ENCODE measurements around the gene MID1IP1. TPM values are rescaled to one million over a fixed set of nuclear protein-coding genes. Genes with fewer than 3 reads are reported as not detected.

Gene MID1IP1
- total RNA-seq, 1 donor from 2014 or later, result 32.7 TPM

GRCh38 chrX:38831949-38832348 is 30.7 kb downstream of the MID1IP1 start:
- Mint-ChIP-seq H3K27ac (ENCODE audit: unreplicated experiment) (no peak overlapping the region), H3K4me1 (ENCODE audit: low read depth) (no peaks in the 10 kb centered on the region), H3K9me3 (ENCODE audit: low read depth) (peaks cover 20% of the 10 kb centered on the region), H3K27me3 (ENCODE audit: low read depth) (no peaks in the 10 kb centered on the region), H3K4me3 (ENCODE audit: unreplicated experiment) (no peak overlapping the region), H3K36me3 (ENCODE audit: low read depth) (no peaks in the 10 kb centered on the region)
- DNase-seq (ENCODE audit: low spot score), result no peak
- no peak for TF ChIP-seq CTCF (IDR thresholded peaks at IDR 0.05)

- DNase-seq (ENCODE audit: low spot score), result no peak
Observed at GRCh38 chrX:38837389-38837788, 36.1 kb downstream of the MID1IP1 start.

GRCh38 chrX:38839277-38839676 is 38.0 kb downstream of the MID1IP1 start:
- no peaks in the 10 kb centered on the region for H3K36me3 Mint-ChIP-seq (ENCODE audit: low read depth)
- H3K4me1 Mint-ChIP-seq (ENCODE audit: low read depth), result no peaks in the 10 kb centered on the region
- no peak overlapping the region for H3K27ac Mint-ChIP-seq (ENCODE audit: unreplicated experiment)
- peaks cover 7% of the 10 kb centered on the region for H3K9me3 Mint-ChIP-seq (ENCODE audit: low read depth)
- no peaks in the 10 kb centered on the region for H3K27me3 Mint-ChIP-seq (ENCODE audit: low read depth)
- DNase-seq (ENCODE audit: low spot score), result no peak
- TF ChIP-seq CTCF (IDR thresholded peaks at IDR 0.05), result no peak
- H3K4me3 Mint-ChIP-seq (ENCODE audit: unreplicated experiment), result no peak overlapping the region

More at GRCh38 chrX:38837389-38837788, 36.1 kb downstream of the MID1IP1 start:
- no peak overlapping the region for H3K27ac Mint-ChIP-seq (ENCODE audit: unreplicated experiment)
- no peak overlapping the region for H3K4me3 Mint-ChIP-seq (ENCODE audit: unreplicated experiment)
- no peaks in the 10 kb centered on the region for H3K27me3 Mint-ChIP-seq (ENCODE audit: low read depth)
- peaks cover 11% of the 10 kb centered on the region for H3K9me3 Mint-ChIP-seq (ENCODE audit: low read depth)
- no peak for TF ChIP-seq CTCF (IDR thresholded peaks at IDR 0.05)
- H3K4me1 Mint-ChIP-seq (ENCODE audit: low read depth), result no peaks in the 10 kb centered on the region
- no peaks in the 10 kb centered on the region for H3K36me3 Mint-ChIP-seq (ENCODE audit: low read depth)

- no peaks in the 10 kb centered on the region for H3K4me1 Mint-ChIP-seq (ENCODE audit: low read depth)
- H3K36me3 Mint-ChIP-seq (ENCODE audit: low read depth), result no peaks in the 10 kb centered on the region
- no peak overlapping the region for H3K4me3 Mint-ChIP-seq (ENCODE audit: unreplicated experiment)
- H3K9me3 Mint-ChIP-seq (ENCODE audit: low read depth), result peaks cover 4% of the 10 kb centered on the region
- no peak for DNase-seq (ENCODE audit: low spot score)
- H3K27ac Mint-ChIP-seq (ENCODE audit: unreplicated experiment), result no peak overlapping the region
- no peak for TF ChIP-seq CTCF (IDR thresholded peaks at IDR 0.05)
- H3K27me3 Mint-ChIP-seq (ENCODE audit: low read depth), result no peaks in the 10 kb centered on the region
Observed at GRCh38 chrX:38839944-38840343, 38.7 kb downstream of the MID1IP1 start.

GRCh38 chrX:38841750-38842149 is 40.5 kb downstream of the MID1IP1 start:
- H3K27me3 Mint-ChIP-seq (ENCODE audit: low read depth), result no peaks in the 10 kb centered on the region
- no peak for TF ChIP-seq CTCF (IDR thresholded peaks at IDR 0.05)

More at GRCh38 chrX:38841750-38842149, 40.5 kb downstream of the MID1IP1 start:
- Mint-ChIP-seq H3K4me3 (ENCODE audit: unreplicated experiment) (no peak overlapping the region), H3K9me3 (ENCODE audit: low read depth) (no peaks in the 10 kb centered on the region), H3K36me3 (ENCODE audit: low read depth) (no peaks in the 10 kb centered on the region), H3K4me1 (ENCODE audit: low read depth) (no peaks in the 10 kb centered on the region), H3K27ac (ENCODE audit: unreplicated experiment) (no peak overlapping the region)
- no peak for DNase-seq (ENCODE audit: low spot score)

All from chondrocyte (in vitro differentiated cells).